ENCODE data around the gene MAML3.

MAML3 gene

GRCh38 chr4:139872274-139872673 lies 281.7 kb downstream of the MAML3 start:
- DNase-seq (ENCODE audit: low read depth, low spot score): no peak

DNA sequence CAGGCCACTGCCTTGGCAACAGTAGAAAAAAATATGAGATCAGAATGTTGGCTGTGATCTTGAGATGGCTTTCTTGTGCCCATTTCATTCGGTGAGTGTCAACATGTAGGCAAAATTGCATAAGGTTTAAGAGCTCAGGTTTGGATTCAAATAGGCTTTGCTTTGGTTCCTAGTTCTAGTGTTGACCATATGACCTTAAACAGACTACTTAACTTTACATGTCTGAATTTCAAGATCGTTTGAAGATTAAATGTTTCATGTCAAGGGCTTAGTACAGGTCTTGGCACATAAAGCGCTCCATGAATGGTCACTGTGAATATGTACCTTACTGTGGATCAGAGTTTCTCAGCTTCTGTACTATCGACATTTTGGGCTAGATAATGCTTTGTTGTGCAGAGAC lies 284.2 kb downstream of the MAML3 start:
- no peak for DNase-seq (ENCODE audit: low read depth, low spot score)

- no peak for DNase-seq (ENCODE audit: low read depth, low spot score)
Measured at GRCh38 chr4:139866276-139866962, 287.6 kb downstream of the MAML3 start.

GRCh38 chr4:139865537-139865936 lies 288.4 kb downstream of the MAML3 start:
- no peak for DNase-seq (ENCODE audit: low read depth, low spot score)

DNA sequence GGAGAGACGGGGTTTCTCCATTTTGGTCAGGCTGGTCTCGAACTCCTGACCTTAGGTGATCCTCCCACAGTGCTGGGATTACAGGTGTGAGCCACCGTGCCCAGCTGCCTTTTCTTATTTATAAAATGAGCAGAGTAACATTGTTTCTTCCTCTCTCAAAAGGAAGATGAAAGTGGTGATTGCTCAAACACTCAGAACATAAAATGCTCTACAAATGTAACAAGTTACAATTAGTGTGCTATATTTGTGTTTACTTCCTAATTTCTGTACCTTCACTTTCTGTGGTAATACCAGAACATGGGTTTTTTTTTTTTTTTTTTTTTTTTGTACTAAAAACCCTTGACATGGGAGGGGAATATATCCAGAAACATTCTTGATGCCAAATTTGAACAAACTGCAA lies 290.5 kb downstream of the MAML3 start:
- DNase-seq (ENCODE audit: low read depth, low spot score): no peak

DNA sequence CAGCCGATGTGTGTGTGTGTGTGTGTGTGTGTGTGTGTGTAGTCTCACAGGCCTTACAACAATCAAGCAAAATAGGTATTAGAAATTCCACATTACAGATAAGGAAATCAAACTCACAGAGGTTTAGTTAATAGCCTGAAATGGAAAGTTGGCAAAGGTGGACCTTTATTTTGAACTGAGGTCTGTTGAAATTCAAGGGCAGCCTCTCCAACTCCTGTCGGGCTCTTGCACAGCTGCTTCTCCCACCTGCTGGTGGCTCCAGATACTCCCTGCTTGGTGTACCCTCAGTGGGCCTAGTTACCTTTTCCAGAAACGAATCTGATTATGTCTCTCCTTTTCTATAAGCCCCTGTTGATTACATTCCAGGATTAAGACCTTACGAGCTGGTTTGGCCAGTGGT lies 292.5 kb downstream of the MAML3 start:
- DNase-seq (ENCODE audit: low read depth, low spot score): no peak

GRCh38 chr4:139860435-139861024 lies 293.5 kb downstream of the MAML3 start:
- DNase-seq (ENCODE audit: low read depth, low spot score): no peak

GRCh38 chr4:139859876-139860275 lies 294.1 kb downstream of the MAML3 start:
- DNase-seq (ENCODE audit: low read depth, low spot score): no peak

DNA sequence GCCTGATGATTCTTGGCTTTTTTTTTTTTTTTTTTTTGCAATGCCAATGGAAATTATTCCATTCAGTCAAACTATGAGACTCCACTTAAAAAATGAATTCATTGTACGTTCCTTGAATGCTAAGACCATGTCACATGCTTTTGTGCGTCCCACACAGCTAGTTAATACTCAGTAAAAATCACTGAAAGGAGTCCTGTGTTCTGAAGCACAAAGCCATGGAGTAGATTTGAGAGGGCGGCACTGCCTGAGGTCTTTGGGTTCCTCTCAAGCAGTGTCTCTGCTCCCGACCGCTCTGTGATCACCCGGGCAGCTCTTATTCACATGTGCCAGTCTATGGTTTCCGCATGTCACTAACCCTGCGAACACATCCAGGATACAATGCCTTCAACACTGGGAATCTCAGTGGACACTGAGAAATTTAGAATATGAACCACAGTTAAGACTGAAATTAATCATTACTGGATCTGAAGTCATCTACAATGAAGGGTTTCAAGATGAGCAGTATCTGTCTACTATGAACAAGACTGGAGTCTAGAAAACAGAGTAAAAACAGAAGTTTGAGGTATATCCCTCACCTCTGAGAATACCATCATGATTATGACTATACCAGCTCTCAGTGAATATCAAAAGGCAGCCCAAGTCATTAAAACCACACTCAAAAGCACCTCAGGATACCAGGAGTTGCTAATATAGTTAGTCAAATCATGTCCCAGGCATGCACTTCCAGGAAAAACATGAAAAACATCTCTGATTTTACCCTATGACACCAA lies 295.4 kb downstream of the MAML3 start:
- DNase-seq (ENCODE audit: low read depth, low spot score): no peak

DNA sequence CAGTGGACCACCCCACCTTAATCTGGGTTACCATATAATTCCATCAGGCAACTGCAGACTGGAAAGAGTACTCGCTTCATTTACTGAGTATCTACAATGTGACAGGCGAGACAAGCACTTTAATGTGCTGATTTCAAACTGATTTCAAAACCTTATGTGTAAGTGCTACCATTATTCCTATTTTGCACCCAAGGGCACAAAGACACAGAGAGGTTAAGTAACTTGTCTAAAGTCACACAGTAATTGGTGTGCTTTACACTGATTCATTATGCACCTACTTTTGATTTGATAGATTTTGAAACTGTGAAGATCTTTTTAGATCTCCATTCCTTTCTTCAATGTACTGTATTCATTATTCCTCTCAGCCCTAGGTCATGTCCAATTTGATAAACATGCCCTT lies 296.0 kb downstream of the MAML3 start:
- no peak for DNase-seq (ENCODE audit: low read depth, low spot score)

- no peak for DNase-seq (ENCODE audit: low read depth, low spot score)
Measured at GRCh38 chr4:139857021-139857420, 297.0 kb downstream of the MAML3 start.

DNA sequence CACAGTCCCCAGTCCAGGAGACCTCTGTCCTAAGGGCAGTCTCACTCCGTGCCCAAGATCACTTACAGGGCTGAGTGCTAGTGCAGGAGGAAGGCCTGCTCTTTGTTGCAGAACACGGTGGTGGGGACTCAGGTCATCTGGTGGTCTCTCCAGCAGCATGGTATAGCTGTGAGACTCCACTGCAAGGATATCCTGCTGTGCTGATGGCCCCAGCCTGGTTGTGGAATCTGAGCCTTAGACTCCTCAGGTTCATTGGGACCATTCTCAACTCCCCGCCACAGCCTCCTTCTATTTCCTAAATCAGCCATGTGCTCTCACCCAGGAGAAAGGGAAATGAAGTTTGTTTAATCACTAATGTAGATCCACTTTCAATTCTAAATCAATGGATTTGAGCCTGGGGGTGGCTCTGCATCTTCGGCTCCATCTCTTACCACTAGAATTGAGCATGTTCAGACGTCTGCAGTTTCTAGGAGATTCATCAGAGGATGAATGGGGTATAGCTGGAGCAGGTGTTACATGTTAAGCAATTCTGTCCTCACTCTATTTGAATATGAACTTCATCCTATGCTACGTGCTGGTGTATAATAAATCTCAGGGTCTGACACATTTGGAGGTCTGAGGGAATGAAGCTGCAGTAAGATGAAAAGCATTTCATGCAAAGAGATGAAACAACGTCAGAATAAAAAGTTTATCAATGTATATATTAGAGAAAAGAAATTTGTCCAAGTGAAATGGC lies 299.1 kb downstream of the MAML3 start:
- no peak for DNase-seq (ENCODE audit: low read depth, low spot score)

DNA sequence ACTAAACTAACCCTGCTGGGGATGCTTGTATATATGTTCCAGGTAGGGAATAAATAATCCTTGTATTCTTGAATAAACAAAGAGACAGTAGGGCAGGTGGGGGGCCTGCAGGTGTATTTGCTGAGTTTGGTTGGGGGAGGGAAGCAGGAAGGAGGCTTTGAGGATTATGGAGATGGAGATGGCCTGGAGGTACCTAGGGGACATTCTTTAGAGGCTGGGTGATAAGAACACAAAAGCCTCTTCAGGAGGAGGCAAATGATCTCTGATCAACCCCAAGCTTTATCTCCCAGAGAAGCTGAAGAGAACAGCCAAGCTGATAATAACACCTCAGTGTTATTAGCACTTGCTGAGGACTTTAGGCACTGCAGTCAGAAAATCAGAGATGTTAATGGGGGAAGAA lies 300.7 kb downstream of the MAML3 start:
- DNase-seq (ENCODE audit: low read depth, low spot score): no peak

DNA sequence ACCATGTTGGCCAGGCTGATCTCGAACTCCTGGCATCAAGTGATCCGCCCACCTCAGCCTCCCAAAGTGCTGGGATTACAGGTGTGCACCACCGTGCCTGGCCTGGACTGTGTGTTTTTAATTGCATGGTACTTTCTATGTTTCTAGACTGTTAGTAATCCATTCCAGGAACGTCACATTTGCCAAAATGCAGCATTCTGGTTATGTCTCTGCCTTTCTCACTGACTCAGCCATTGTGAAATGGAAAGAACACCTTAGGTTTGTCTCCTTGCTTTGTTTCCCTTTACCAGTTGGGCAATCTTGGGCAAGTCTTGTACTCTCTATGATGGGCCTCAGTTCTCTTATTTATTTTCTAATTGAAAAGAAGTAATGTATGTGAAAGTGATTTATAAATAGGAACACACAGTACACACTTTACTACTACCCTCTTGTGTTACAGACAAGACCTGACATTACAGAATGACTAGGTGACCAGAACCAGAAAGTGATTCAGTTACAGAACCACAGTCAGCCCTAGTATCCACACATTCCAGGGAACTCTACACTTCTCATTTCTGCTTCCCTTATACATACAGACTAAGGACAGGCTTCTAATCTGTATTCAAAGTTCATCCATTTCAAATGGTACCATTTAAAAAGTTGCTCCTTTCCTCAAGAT lies 301.2 kb downstream of the MAML3 start:
- no peak for DNase-seq (ENCODE audit: low read depth, low spot score)

- no peak for DNase-seq (ENCODE audit: low read depth, low spot score)
Measured at GRCh38 chr4:139851639-139852038, 302.3 kb downstream of the MAML3 start.

- no peak for DNase-seq (ENCODE audit: low read depth, low spot score)
Measured at GRCh38 chr4:139851133-139851532, 302.9 kb downstream of the MAML3 start.

GRCh38 chr4:139849219-139849618 lies 304.8 kb downstream of the MAML3 start:
- no peak for DNase-seq (ENCODE audit: low read depth, low spot score)

DNA sequence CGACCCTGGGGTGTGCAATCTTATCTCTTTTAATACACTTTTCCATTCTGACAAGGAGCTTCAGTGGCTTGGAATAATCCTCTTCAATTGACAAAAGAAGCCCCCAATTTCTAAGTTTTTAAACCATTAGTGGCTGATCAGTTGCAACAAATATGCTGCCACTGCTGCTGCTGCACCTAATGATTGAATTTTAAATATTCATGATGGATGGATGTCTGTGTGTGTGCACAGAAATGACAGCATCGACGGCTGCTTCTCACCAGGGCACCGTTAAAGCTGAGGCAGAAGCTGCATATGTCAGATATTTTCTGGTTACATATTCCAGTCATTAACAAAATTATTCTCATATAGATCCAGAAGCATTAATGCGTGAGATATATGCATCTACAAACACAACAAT lies 306.0 kb downstream of the MAML3 start:
- DNase-seq (ENCODE audit: low read depth, low spot score): no peak

- no peak for DNase-seq (ENCODE audit: low read depth, low spot score)
Measured at GRCh38 chr4:139847602-139848001, 306.4 kb downstream of the MAML3 start.

GRCh38 chr4:139846766-139847165 lies 307.2 kb downstream of the MAML3 start:
- DNase-seq (ENCODE audit: low read depth, low spot score): no peak

GRCh38 chr4:139845453-139846093 lies 308.4 kb downstream of the MAML3 start:
- DNase-seq (ENCODE audit: low read depth, low spot score): no peak
